Stimulated activated CD4-positive, alpha-beta T cell treated with anti-CD3 and anti-CD28 coated beads, Interleukin-15, amount 100 ng/mL, for 24 hours (primary cell): Measurements from ENCODE around the gene CEP192.

Source experiments
- DNase-seq: peaks from one replicate; pipeline ENCODE4 v3.0.0-alpha.2; 2020

The CEP192 gene

GRCh38 chr18:13107074-13107473 lies 115.9 kb downstream of the CEP192 start:
- DNase-seq, result no peak

GRCh38 chr18:13108330-13108729 lies 117.2 kb downstream of the CEP192 start:
- no peak for DNase-seq

DNA sequence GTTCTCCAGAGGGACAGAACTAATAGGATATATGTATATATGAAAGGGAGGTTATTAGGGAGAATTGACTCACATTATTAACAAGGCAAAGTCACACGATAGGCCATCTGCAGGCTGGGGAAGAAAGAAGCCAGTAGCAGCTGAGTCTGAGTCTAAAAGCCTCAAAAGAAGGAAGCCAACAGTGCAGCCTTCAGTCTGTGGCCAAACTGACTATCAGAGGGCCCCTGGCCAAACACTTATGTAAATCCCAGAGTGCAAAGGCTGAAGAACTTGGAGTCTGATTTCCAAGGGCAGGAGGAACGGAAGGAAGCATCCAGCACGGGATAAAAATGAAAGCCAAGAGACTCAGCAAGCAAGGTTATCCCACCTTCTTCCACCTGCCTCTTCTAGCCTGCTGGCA lies 119.4 kb downstream of the CEP192 start:
- DNase-seq, result no peak

DNA sequence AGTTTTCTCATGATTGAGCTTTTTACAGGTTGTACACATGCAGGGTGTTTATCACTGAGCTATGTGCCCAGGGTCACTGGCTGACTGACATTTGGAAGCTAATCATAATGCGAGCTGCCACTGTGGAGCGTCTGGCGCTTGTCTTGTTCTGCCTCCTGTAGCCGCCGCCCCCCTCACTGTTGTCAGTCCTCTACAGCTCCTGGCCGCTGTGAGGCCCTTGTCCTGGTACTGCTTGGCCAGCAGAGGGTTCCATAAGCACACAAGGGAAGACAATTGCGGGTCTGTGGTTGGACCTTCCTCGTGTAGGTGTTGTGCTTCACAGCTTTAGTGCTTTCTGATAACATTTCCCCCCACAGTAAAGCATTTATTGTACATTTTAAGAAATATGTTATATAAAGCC lies 121.8 kb downstream of the CEP192 start:
- DNase-seq, result no peak

- no peak for DNase-seq
Measured at GRCh38 chr18:13120255-13120654, 129.1 kb downstream of the CEP192 start.

DNA sequence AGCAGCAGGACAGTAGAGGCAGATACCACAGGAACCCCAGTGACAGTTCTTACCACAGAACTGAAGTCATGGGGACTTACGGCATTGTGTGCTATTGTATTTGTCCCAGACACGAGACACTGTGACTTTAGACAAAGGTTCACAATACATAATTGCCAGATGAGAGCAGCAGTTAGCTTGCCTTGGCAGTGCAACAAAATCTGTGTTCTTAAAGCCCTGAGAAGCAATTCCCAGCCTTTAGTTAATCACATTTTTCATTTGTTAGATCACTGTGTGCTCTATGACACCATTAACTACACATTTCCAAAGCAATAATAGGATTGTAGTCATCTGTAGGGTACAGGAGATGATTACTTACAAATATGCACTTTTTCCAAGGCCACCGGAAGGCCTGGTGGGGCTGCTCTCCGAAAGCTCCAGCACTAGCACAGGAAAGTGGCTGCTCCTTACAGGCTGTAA lies 129.8 kb downstream of the CEP192 start:
- no peak for DNase-seq

DNA sequence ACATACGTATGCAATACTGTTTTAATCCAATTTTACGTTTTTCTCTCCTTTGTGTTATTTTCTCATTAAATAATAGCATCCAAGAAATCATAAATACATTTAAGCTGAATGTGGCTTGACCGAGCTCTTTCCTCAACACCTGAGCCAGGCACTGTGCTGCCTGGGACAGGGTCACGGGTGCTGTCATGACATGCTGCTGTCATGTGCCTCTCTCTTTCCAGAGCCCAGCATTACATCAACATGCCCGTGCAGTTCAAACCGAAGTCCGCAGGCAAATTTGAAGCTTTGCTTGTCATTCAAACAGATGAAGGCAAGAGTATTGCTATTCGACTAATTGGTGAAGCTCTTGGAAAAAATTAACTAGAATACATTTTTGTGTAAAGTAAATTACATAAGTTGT lies 133.2 kb downstream of the CEP192 start:
- DNase-seq, result no peak

GRCh38 chr18:13125191-13125590 lies 134.0 kb downstream of the CEP192 start:
- DNase-seq, result no peak

GRCh38 chr18:13126966-13127598 lies 135.9 kb downstream of the CEP192 start:
- no peak for DNase-seq

DNA sequence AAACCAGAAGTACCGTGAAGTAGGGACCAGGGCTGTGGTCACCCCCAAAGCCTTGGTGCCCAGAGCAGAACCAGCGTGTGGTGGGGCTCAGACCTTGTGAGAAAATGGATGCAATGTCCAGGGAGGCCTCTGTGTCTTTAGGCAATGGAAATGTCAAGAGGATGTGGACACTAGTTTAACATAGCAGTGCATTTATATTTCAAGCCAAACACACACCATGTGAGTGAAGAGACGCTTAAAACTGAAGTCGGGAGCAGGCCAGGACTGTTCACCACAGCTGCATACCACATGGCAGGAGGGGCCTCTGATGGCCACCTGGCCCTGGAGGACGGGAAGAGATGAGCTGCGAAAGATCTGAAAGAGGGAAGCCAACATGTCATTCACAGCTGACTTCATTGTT lies 140.1 kb downstream of the CEP192 start:
- no peak for DNase-seq

GRCh38 chr18:13134551-13135401 lies 143.6 kb downstream of the CEP192 start:
- DNase-seq, result no peak

DNA sequence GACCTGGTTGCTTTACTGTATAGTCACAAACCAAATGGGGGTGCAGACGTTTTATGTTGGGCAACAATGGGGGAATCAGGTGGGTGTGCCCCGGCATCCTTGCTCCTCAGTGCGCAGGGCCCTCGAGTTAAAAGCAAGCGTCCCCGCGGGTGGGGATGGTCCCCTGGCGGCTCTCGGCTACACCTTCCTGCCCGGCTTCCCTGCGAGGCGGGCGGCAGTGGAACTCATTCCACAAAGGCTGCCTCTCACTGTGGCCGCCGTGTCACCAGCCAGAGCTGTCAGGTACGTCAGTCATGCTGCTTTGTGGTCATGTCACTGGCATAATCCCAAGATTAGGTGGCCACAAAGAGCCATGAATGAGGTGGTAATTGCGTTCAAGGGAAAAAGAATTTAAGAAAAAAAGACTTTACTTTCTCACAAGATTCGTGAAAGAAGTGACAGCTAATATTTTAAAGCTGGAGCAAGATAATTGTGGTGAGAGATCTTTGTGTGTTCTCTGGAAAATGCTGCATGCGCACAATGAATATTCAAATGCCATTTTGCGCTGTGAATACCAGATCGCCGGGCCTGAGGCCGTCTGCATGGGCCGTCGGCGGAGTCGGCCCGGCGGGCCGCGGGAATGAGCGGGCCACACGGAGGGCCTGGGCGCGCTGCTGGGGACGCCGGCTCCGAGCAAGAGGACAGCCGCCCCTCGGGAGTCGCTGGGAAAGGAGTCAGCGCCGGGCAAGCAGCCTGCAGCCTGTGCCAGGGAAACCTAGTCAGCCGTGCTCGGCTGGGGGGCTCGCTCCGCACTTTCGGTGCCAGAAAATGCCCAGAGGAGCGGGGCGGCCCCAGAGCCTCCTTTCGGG lies 145.1 kb downstream of the CEP192 start:
- peak; percentile 69 for DNase-seq

DNA sequence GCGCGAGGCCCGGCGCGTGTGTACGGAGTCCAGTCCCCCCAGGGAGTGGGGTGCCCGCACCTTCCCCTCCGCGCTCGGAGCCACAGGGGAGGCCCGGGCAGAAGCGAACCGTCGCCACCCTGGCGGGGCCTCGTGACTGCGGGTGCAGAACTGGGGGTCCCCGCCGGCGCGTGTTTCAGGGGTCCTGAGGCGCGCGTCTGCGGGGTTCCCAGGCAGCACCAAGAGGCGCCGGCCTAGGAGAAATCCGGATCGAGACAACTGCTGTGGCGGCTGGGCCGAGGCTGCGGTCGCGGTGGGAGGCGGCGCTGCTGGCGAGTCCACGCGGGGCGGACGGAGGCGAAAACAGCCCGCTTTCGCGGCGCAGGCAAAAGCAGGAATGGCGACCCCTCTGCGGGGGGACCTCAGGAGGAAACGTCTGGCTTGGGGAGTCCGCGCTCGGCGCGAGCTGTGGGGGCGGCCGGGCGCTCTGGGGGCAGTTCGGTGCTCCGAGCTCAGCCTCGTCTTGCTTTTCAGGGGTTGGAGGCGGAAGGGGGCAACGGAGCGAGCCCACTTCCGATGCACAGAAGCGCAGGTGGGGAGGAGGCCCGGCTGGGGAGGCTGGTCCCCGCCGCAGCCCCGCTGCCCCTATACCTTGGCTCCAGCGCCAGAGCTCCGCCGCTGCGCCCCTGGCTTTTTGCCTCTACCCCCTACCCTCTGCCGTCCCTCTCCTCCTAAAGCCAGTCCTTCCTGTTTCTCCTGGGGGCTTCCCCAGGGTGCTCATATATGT lies 145.9 kb downstream of the CEP192 start:
- peak; percentile 48 for DNase-seq

GRCh38 chr18:13137670-13138419 lies 146.7 kb downstream of the CEP192 start:
- peak; percentile 60 for DNase-seq

- no peak for DNase-seq
Measured at GRCh38 chr18:13138420-13139139, 147.4 kb downstream of the CEP192 start.

DNA sequence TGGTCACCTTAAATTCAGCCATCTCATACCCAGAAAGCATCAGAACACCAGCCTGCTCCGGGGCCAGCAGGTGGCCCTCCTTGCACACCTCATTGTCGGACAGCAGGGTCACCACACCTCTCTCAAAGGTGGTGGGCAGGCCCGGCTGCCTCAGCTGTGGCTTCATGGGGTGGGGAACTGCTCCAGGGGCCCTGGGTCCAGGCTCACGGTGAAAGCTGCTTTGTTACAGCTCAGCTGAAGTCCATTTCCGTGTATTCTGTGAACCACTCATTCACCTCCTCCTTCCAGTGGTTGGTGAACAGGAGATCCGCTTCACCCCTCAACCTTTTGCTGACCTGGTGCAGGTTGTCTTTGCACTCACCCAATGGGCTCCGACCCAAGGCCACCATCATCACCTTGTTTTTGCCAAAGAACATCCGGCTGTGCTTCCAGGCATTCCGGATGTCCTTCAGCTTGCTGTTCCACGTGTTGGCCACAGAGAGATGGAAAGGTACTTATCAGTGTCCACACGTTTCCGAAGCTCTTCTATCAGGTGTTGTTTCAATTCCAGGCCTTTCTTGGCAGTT lies 148.8 kb downstream of the CEP192 start:
- no peak for DNase-seq

- no peak for DNase-seq
Measured at GRCh38 chr18:13141209-13141608, 150.0 kb downstream of the CEP192 start.

GRCh38 chr18:13145636-13146190 lies 154.6 kb downstream of the CEP192 start:
- DNase-seq, result no peak

GRCh38 chr18:13147130-13147529 lies 156.0 kb downstream of the CEP192 start:
- DNase-seq, result no peak

GRCh38 chr18:13151656-13152055 lies 160.5 kb downstream of the CEP192 start:
- DNase-seq, result no peak

GRCh38 chr18:13158428-13158827 lies 167.3 kb downstream of the CEP192 start:
- DNase-seq, result no peak
